ENCODE results near the gene BANP. TPM values are rescaled to one million over a fixed set of nuclear protein-coding genes. Genes with fewer than 3 reads are reported as not detected.
A peak's percentile ranks its signal among the peaks of the same experiment; 100 is the strongest.

BANP gene
- total and polyA plus RNA-seq, 4 donors = 10.3 to 56.6 (median 20.1) TPM

- no peak for DNase-seq
- ATAC-seq (ENCODE audit: insufficient read depth, low FRiP score) = no peak
- H3K4me3 ChIP-seq = no peak overlapping the region
- peaks cover 7 to 50% (median 24%) of the 10 kb centered on the region in 5 donors for H3K4me1 ChIP-seq (ENCODE audit: control insufficient read depth in 5 of 5, insufficient read depth in 5 of 5, low read length in 5 of 5)
- H3K9ac ChIP-seq (ENCODE audit: insufficient read depth in 1 of 2, low read length in 2 of 2) = no peak overlapping the region
- H3K36me3 ChIP-seq (ENCODE audit: control insufficient read depth in 4 of 4, insufficient read depth in 4 of 4, low read length in 4 of 4) = no peaks in the 10 kb centered on the region
- H3K9me3 ChIP-seq (ENCODE audit: control insufficient read depth in 4 of 4, insufficient read depth in 3 of 4, low read length in 3 of 4) = no peaks in the 10 kb centered on the region
- no peak for TF ChIP-seq CTCF (IDR thresholded peaks at IDR 0.05; ENCODE audit: control extremely low read depth, extremely low read depth)
- WGBS, 2 donors = 84 to 89% methylated on average over 19 of the region's 19 CpGs
- peak overlapping the region; percentile 24 to 59 for H3K27ac ChIP-seq (ENCODE audit: low read depth in 1 of 2, low read length in 1 of 2)
- H3K27me3 ChIP-seq (ENCODE audit: control insufficient read depth in 3 of 3, insufficient read depth in 3 of 3, low read length in 2 of 3) = no peaks in the 10 kb centered on the region
Measured at GRCh38 chr16:87964049-87964659, 12.9 kb downstream of the BANP start.

DNA sequence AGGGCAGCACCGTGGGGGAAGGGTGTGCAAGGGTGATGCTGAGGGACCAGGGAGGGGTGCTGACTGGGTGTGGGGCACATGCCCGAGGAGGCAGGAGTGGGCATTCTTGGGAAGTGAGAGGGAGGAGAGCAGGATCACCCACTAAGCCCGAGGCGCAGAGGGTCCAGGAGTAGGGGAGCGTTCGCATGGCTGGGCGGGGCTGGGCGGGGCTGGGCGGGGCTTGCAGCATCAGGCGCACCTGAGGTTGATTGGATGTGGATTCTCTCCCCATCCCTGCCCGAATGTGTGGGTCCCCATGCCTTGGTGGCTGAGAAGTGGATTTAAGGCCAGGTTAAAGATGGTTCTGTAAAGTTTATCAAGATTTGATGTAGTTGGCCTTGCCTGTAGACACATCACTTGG, 14.2 kb downstream of the BANP start:
- Histone ChIP-seq H3K9ac (ENCODE audit: insufficient read depth in 1 of 2, low read length in 2 of 2) (no peak overlapping the region), H3K27ac (ENCODE audit: low read depth in 1 of 2, low read length in 1 of 2) (no peak overlapping the region), H3K27me3 (ENCODE audit: control insufficient read depth in 3 of 3, insufficient read depth in 3 of 3, low read length in 2 of 3) (no peaks in the 10 kb centered on the region), H3K36me3 (ENCODE audit: control insufficient read depth in 4 of 4, insufficient read depth in 4 of 4, low read length in 4 of 4) (no peaks in the 10 kb centered on the region), H3K4me3 (no peak overlapping the region), H3K9me3 (ENCODE audit: control insufficient read depth in 4 of 4, insufficient read depth in 3 of 4, low read length in 3 of 4) (no peaks in the 10 kb centered on the region), H3K4me1 (ENCODE audit: control insufficient read depth in 5 of 5, insufficient read depth in 5 of 5, low read length in 5 of 5) (peaks cover 7 to 45% (median 21%) of the 10 kb centered on the region in 5 donors)
- no peak for ATAC-seq (ENCODE audit: insufficient read depth, low FRiP score)
- DNase-seq = no peak
- TF ChIP-seq CTCF (IDR thresholded peaks at IDR 0.05; ENCODE audit: control extremely low read depth, extremely low read depth) = no peak
- WGBS, 2 donors = 87 to 88% methylated on average over 11 of the region's 11 CpGs

- Histone ChIP-seq H3K4me1 (ENCODE audit: control insufficient read depth in 5 of 5, insufficient read depth in 5 of 5, low read length in 5 of 5) (peaks cover 7 to 39% (median 13%) of the 10 kb centered on the region in 5 donors), H3K36me3 (ENCODE audit: control insufficient read depth in 4 of 4, insufficient read depth in 4 of 4, low read length in 4 of 4) (peaks cover 0 to 4% (median 0%) of the 10 kb centered on the region in 4 donors), H3K4me3 (no peak overlapping the region), H3K27me3 (ENCODE audit: control insufficient read depth in 3 of 3, insufficient read depth in 3 of 3, low read length in 2 of 3) (no peaks in the 10 kb centered on the region), H3K9ac (ENCODE audit: insufficient read depth in 1 of 2, low read length in 2 of 2) (no peak overlapping the region), H3K27ac (ENCODE audit: low read depth in 1 of 2, low read length in 1 of 2) (peak overlapping the region in 1 of 2 donors; percentile 22), H3K9me3 (ENCODE audit: control insufficient read depth in 4 of 4, insufficient read depth in 3 of 4, low read length in 3 of 4) (peaks cover 0 to 4% (median 0%) of the 10 kb centered on the region in 4 donors)
- 70 to 74% methylated on average over 5 of the region's 5 CpGs for WGBS, 2 donors
- no peak for TF ChIP-seq CTCF (IDR thresholded peaks at IDR 0.05; ENCODE audit: control extremely low read depth, extremely low read depth)
- no peak for ATAC-seq (ENCODE audit: insufficient read depth, low FRiP score)
- peak; percentile 38 to 92 (median 90) for DNase-seq
Measured at GRCh38 chr16:87966064-87966645, 14.9 kb downstream of the BANP start.

Measured in lung (tissue), 12 donors.